ENCODE results near the gene TIAM1.

Gene TIAM1

DNA sequence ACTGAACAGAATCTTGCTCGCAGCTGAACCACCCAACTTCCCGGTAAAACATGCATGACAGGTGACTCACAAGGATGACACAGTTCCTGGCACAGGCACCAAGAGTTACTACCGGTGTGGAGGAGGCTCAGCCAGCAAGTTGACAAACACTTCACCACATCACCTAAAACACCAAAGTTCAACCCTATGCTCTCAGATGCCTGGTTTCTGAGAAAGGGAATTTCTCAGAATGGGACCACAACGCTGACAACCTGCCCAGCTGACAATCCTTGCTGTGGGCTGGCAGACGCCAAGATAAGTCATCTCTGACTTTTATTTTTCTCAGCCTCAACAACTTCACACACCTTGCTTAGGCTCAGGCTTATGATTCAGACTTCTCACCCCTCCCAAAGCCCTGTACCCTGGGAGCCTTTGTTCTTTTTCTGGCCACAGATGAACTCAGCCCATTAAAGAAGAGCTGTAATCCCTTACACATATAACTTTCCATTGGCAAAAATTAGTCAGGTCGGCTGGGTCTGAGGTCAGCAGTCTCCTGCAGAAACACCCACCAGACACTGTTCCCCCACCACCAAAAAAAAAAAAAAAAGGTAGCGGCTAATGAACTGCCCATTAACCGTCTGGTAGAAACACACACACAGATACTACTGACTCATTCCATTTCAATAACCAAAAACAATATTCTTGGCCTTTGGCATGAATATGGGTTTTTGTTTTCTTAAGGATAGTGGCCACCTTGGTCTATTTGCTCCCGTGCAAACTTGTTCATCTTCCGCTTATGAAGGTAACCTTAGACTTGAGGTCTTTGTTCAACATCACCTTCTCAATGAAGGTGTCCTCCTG, 10.8 kb upstream of the TIAM1 start:
- DNase-seq, result no peak

DNA sequence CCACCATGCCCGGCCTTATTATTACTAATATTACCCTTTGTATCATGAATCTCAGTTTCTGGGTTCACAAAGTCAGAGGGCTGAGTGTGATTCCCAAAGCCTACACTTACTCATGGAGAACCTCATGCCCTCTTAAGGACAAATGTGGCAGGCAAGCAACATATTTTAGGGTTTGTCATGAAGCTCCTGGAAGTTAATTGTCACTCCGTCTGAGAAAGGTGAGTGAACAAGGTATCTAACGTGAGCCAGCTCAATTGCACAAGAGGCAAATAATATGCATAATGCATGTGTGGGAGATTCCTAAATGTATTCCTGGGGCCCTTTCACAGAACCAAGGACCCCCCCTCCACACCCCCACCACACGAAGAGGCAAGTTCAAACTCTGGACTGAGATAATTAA, 10.1 kb upstream of the TIAM1 start:
- DNase-seq, result no peak

DNA sequence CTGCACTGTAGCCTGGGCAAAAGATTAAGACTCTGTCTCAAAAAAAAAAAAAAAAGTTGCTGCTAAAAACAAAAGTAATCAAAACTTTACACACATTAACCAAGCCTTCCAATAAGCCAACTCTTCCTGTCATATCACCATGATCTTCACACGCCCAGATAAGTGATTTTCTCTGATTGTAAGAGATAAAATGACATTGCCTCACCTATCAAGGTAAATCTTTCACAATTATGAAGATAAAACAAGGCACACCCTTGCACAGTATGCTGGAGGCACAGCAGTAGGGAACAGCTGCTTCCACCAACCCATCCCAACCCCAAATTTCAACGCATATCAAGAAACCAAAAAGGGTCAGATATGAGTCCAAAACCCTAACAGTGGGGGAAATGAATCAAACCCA, 8.8 kb upstream of the TIAM1 start:
- DNase-seq, result no peak

DNA sequence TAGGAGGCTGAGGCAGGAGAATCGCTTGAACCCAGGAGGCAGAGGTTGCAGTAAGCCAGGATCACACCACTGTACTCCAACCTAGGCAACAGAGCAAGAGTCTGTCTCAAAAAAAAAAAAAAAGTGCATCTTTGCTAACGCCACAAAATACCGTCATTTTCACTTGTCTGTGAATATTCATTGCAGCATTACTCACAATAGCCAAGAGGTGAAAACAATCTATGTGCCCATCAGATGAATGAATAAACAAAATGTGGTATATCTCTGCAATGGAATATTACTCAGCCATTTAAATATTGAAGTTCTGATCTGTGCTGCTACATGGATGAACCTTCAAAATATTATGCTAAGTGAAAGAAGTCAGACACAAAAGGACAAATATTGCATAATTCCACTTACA, 7.9 kb upstream of the TIAM1 start:
- no peak for DNase-seq

DNA sequence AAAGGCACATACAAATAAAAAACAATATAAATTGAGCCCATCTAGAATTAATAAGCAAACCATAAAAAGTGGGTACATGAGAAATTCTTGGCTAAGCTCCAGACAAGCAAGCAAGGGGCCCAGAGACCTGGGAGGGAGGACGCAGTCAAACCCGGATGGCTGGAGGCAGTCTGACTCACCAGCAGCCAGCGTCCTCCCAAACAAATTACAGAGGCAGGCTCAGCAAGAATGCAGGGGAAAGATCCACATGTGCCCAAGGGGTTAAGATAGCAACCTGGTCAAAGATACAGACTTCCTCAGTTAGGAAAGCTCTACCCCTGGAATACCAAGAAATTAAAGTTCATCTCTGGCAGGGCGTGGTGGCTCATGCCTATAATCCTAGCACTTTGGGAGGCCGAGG, 7.4 kb upstream of the TIAM1 start:
- no peak for DNase-seq

DNA sequence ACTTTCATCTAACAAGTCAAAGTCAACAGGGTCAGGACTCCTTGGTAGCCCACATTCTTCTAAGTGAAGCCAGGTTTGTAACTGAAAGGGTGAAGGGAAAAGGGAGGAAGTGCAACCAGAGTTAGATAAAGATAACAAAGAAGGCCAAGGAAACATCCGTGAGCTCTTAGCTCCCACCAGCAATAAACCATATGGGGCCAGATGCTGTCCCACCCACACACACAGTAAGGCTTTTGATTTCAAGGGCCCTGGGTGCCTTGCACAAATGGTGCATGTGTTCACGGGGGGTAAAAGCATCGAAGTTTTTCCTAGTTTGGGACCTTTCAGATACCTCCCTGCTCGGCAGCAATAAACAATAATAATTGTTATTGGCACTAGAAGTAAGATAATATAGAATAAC, 5.1 kb upstream of the TIAM1 start:
- DNase-seq, result no peak

DNA sequence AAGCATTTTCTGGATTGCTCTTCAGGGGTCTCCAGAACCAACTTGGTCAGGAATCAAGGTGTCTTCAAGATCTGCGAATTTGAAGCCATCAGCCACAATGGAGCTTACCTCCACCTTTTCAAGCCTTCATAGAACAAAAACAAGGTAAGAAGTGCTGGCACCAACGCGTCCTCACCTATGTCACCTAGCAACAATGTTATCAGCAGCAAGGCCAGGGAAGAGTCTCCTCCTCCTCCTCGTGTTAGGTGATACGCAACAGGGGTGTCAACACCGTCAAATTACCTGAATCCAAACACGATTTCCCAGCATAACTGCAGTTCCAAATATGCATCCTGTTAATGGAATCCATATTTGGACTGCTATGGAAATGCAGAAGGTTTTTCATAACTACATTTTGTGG, 4.1 kb upstream of the TIAM1 start:
- DNase-seq, result no peak

DNA sequence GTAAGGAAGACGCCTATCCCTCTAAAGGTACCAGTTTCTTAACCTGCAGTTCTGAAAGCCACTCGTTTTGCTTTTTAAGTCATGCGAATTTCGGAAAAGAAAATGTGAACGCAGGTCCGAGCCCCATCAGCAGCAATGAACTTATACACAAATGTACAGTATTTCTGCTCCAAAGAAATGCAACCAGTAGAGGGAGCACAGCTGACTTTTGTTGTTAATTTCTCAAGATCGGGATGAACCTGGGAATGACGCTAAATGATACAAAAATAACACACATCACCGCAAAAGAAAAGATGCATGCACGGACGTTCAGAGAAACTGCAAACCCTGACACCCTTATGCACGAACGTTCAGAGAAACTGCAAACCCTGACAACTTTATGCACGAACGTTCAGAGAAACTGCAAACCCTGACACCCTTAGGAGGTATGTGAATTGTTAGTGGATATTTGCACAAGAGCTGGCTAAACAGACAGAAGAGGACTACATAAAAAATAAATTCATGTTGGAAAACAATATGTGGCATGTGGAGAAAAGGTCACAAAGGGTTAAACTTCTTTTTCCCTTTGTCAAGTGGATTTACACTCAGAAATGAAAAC, 3.5 kb upstream of the TIAM1 start:
- DNase-seq, result no peak

DNA sequence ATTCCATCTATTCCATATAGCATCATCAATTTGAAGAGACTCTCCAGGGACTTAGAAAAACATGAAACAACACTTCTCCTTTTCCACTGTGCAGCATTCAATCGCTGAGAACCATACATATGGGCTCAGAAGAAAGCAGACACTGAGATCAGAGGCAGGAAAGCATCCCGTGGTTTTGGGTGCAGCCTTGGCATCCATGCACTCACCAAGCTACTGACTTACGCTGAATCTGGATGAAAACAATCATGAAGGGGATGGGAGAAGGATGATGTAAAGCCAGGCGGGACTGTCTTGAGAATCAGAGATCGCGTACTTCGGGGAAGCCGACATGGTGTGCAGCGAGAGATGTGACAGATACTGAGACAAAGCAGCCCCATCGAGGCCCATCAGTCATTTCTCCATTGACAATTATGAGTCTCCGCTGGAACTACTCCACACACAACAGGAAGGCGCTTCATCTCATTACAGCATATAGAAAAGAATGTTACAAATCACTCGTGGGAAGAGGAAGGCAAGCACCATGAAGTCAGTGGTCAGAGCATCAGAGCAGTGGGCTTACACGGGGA, 2.3 kb upstream of the TIAM1 start:
- DNase-seq, result no peak

DNA sequence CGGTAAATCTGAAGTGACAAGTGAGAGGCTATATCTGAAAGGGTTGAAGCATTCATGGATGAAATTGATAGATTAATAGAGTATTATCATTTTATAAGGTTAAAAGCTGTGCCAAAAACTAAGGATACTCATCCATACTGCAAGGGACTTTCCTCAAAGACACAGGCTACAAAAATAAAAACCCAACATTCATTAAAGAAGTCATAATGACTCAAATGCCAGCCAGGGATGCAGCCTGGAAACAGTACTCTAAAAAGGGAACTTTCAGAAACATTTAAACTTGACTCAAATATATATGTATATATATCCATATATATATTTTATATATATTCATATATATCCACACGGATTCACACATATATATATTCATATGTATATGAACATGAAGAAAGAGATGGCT, 1.1 kb upstream of the TIAM1 start:
- no peak for DNase-seq

DNA sequence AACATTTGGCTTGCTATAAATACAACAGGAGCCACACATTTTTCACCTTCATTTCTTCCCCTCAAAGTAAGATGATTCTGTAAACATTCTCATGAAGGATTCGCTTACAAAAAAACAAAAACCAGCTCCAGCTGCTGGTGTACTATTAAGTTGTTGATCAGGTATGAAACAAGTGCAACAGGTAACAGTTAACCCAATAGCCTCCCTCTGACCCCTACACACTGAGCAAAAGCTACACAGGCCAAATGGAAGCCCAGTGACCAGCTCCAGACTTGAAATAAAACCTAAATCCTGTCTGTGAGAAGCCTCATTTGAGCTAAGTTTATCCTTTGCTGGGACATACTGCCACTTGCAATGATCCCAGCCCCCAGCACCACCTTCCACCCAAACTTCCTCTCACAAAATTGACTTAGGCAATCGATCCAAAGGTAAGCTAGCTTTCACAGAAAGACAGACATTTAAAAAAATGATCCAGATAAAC, 991 bp downstream of the TIAM1 start:
- no peak for DNase-seq

DNA sequence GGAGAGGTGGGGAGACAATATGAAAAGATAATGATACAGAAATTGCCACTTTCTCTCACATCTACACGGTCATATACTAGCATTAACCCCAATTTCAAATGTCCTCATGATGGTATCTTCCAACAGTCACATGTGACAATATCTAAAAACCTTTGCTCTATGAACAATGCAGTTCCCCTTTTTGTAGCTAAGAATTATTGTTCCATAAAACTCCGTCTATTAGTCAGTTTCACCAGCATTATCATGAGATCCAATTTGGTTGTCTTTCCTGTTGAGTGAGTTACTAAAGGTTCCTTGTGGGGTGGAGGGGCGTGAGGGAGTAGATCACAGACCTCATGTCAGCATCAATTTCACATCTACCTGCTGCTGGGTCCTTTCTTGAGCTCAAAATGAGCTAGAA, 1.7 kb downstream of the TIAM1 start:
- DNase-seq, result no peak

DNA sequence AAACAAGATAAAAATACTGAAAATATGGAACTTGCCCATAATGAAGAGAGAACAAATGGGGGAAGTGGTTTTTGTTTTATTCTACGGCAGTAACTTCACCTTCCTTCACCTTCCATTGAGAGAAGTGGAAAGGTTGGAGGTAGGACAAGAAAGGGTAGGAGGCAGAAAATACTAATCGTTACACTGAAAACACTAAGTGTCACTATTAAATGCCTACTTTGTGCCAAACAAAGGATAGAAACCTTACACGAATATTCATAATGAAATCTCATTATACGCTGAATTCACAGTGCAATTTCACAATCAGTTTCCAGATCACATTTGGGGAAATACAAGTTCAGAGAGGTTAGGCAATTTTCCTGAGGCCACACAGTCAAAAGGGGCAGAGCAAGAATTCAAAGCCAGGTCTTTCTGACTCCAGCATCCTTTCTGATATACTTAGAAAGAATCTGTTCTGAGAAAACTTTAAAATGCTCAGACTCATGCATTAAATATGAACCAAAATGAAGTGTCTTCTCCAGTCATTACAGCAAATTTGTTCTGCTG, 3.0 kb downstream of the TIAM1 start:
- DNase-seq, result no peak

DNA sequence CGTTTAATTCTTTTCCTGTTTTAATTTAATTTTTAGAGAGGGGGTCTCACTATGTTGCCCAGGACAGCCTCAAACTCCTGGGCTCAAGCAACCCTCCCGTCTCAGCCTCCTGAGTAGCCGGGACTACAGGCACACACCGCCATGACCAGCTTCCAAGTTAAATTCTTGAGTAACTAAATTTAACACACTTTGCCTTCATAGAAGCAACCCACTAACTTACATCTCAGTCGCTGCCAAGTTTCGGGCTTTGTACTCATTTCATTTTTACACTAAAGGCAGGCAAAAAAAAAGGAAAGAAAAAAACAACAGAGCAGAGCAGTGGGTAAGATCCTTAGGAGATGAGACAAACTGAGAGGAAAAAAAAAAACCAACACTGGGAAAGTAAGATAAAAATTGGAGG, 3.5 kb downstream of the TIAM1 start:
- no peak for DNase-seq

DNA sequence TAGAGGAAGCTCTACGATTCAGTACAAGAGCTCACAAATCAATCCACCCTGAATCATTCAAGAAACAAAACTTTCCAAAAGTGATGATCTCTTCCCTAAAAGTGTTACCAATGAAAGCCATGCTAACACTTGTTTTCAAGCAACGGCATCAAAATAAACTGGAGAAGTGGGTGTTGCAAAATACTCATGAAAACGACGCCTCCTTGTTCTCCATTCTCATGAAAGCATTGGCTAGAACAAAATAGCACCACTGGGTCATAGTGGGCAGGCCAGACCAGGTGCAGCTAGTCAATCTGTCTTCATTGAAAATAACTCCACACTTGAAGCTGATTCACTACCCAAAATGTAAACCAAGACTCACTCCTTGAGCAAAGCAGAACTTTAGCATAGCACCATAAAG, 4.3 kb downstream of the TIAM1 start:
- DNase-seq, result no peak

DNA sequence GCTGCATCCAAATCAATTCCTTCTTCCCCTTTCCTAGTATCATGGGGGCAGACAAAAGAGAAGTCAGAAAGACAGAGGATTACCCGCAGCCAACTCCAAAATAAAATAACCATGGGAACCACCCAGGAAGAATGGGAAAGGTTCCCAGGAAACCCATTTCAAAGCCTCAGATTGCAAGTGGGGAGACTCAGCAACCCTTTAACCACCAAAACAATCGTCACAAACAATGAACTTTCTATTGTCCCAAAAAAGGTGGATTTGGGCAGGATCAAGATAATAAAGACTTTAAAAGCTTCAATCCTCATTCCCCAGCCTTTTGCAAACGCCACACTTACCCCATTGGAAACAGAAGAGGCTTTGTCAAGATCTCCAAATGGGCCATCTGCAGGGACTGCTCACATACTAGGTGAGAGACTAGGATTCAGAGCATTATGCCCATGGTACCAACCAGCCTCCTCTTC, 5.1 kb downstream of the TIAM1 start:
- no peak for DNase-seq

DNA sequence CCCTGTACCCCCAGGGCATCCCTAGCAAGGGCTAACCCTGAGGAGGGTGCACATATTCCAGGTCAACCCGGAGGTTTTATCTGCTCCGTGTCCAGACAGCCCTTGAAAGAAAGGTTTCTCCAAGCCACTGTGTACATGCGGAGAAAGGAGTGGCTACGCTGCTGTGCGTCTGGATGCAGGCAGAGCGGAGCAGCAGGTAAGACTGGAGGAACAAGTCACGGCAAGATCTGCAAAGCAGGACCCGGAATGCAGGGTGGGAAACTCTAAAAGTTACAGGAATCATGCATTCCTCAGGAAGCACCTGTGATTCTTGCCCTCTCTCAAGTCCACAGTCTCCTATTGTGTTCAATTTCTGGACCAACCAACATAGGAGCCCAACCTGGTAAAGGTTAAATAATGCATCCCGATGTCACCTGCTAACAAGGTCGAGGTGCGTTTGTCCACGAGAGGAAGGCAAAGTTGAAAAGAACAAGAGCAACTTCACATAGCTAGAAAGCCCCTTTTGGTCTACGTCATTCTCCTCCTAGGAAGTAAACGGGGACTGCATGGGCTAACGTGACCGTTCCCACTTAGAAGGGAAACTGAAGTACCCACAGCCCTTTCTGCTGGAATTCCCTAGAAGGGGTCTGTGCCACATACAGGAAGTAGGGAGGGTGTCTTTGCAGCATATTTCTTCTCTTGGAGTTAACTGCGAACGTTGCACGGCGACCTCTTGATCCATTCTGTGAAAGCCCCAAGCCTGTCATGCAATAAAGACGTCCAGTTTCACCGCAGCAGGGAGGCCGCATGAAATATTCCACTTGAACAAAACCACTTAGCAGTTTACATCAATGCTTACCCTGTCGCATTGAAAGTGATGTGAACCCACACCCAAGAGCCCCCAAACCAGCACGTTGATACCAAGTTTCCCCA, 5.8 kb downstream of the TIAM1 start:
- no peak for DNase-seq

DNA sequence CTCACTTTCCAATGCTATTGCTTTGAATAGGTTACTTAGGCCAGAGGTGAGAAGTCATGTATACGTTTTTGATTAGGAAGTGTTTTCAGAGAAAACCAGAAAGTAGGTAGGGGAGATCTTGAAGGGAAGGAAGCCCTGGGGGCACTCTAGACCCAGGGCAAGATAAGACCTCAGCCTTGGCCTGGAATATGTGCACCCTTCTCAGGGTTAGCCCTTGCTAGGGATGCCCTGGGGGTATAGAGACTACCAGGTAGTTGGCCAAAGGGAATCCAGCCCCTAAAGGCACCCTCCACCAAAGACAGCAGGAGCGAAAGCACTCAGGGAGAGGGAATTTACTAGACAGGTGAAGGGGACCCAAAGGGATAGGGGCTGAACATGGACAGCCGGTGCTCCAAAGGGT, 7.0 kb downstream of the TIAM1 start:
- DNase-seq, result no peak

DNA sequence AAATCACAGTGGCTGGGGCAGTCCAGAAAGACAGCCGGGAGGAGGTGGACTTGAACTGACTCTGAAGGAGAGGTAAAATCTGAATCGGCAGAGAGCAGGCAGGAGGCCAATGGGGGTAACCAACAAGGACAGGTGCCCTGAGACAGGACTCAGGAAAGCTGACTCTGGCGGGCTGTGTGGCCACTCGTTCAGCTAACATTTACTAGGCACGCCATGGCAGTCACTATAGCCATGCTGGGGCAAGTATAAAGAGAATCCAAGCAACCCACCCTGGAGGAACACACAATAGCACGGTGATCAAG, 7.4 kb downstream of the TIAM1 start:
- DNase-seq, result no peak

DNA sequence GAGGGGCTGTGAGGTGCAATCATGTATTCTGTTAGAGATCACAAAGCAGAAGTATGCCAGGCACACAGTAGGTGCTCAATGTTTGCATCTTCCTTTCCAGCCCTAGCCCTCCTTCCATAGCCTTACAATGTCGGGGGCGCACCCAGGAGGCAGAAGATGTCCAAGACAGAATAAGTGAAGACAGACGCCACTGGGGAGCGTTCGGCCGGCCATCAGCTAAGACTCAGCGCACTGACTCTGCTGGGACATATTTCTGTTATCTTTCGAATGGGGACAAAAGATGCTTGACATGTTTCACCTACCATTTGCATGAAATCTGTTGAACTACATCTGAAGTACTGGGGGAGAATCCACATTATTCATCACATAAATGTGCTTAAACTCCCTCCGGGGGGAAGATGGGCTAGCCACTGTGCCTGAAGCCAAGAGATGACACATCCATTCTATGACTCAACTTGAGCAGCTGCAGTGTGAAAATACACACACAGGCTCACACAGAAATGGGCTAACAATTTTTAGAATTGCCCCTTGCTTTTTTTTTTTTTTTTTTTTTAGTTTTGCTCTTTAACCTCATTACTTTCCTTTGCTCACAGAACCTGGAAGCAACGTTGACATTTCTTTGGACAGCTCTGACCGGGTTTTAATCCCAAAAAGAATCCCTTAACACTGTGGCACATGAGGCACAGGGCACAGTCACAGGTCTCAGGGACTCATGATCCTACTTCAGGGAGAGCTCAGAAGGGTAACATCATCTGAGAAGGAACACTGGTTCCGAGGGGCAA, 7.9 kb downstream of the TIAM1 start:
- no peak for DNase-seq

DNA sequence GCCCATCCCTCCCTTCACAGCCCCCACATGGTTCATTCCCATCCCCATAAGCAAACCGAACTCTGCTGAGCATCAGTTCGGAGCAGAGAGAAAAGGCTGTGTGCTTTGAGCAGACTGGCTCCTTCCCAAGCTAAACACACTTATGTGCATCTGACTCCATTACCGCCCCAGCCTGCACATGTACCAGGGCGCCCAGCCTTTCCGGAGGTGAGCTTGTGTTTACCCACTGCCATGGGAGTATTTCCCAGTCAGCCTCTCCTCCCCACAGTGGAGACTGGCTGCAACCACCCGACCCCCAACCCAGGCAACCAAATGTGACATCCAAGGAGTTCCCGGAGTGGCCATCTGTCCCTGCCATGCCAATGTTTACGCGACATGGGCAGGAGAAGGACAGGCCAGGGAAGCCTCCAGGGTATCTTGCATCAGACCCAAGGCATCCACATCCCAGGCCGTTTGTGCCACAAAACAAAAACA, 9.4 kb downstream of the TIAM1 start:
- DNase-seq, result no peak

DNA sequence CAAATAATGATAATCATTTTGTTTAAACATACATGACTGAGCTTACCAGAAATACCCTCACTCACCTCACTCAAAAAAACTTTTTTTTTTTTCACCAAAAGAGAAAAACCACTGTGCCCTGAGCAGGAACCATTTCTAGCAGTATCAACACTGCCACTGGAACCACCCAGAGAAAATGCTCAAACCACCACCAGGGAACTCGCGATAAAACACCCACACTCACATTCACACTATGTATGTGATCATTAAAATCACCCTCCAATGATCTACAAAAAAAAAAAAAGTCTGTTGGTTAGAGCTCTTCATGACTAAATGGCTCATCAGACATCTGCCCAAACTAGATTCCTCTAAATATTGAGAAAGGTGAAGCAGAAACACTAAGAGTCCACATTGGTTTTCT, 11.5 kb downstream of the TIAM1 start:
- no peak for DNase-seq
